MM.1S (cell line): ENCODE results near the gene MARCHF6.

Experiments used
- DNase-seq: peaks from one replicate; pipeline ENCODE4 v3.0.0-alpha.2; 2015
- H2AFZ ChIP-seq: fragments of 300-600 bp; sonication (generic); 2 replicates; pipeline ENCODE4 v1.6.0; 2016; ENCODE audit warnings: antibody characterized with exemption, low read length
- H3F3A ChIP-seq: fragments of 300-600 bp; sonication (generic); 2 replicates; pipeline ENCODE4 v1.6.1; 2016; ENCODE audit warnings: mild to moderate bottlenecking, antibody characterized with exemption, low read length, moderate library complexity, mixed read lengths; ENCODE audit not compliant: insufficient read depth
- H3K27ac ChIP-seq: fragments of 300-600 bp; sonication (generic); 2 replicates; pipeline ENCODE4 v1.5.1; 2016; ENCODE audit warnings: mild to moderate bottlenecking, low read length
- H3K27me3 ChIP-seq: fragments of 300-600 bp; sonication (generic); replicated peaks from 2 replicates; pipeline ENCODE4 v1.6.0; 2016; ENCODE audit warnings: low read length; ENCODE audit not compliant: insufficient read depth
- H3K36me3 ChIP-seq: fragments of 300-600 bp; sonication (generic); replicated peaks from 2 replicates; pipeline ENCODE4 v1.6.1; 2016; ENCODE audit warnings: mild to moderate bottlenecking, low read length, mixed read lengths; ENCODE audit not compliant: insufficient read depth
- H3K4me1 ChIP-seq: fragments of 300-600 bp; sonication (generic); 2 replicates; pipeline ENCODE4 v1.6.1; 2016; ENCODE audit warnings: low read length, mixed read lengths
- H3K4me2 ChIP-seq: fragments of 300-600 bp; sonication (generic); 2 replicates; pipeline ENCODE4 v1.6.0; 2016; ENCODE audit warnings: low read depth, low read length
- H3K4me3 ChIP-seq: fragments of 300-600 bp; sonication (generic); 2 replicates; pipeline ENCODE4 v1.5.1; 2016; ENCODE audit warnings: low read length, mixed read lengths
- H3K79me2 ChIP-seq: fragments of 300-600 bp; sonication (generic); 2 replicates; pipeline ENCODE4 v1.6.1; 2016; ENCODE audit warnings: mixed run types, low read length, mixed read lengths
- H3K9ac ChIP-seq: fragments of 300-600 bp; sonication (generic); 2 replicates; pipeline ENCODE4 v1.6.1; 2016; ENCODE audit warnings: low read length, mixed read lengths
- H3K9me2 ChIP-seq: fragments of 300-600 bp; sonication (generic); replicated peaks from 2 replicates; pipeline ENCODE4 v1.6.1; 2016; ENCODE audit warnings: mild to moderate bottlenecking, low read length, mixed read lengths; ENCODE audit not compliant: insufficient read depth
- H3K9me3 ChIP-seq: fragments of 300-600 bp; sonication (generic); replicated peaks from 2 replicates; pipeline ENCODE4 v1.6.1; 2016; ENCODE audit warnings: mild to moderate bottlenecking, low read length, mixed read lengths; ENCODE audit not compliant: insufficient read depth
- H4K20me1 ChIP-seq: fragments of 300-600 bp; sonication (generic); 2 replicates; pipeline ENCODE4 v1.6.1; 2016; ENCODE audit warnings: mild to moderate bottlenecking, low read length, moderate library complexity, mixed read lengths; ENCODE audit not compliant: insufficient read depth
- EZH2 ChIP-seq: fragments of 300-600 bp; sonication (generic); optimal IDR thresholded peaks from 2 replicates; pipeline ENCODE3; 2017; ENCODE audit warnings: low read depth, mild to moderate bottlenecking, antibody characterized with exemption, low read length, mixed read lengths
- EZH2phosphoT487 ChIP-seq: fragments of 300-600 bp; sonication (generic); IDR thresholded peaks from 2 replicates; pipeline ENCODE4 v1.6.1; 2018; ENCODE audit warnings: antibody characterized with exemption, low read length
- TF ChIP-seq, protein P1 (sequence below): fragments of 300-600 bp; sonication (generic); IDR thresholded peaks from 2 replicates; pipeline ENCODE4 v1.5.1; 2016; ENCODE audit warnings: antibody characterized with exemption, low read length, mixed read lengths

MARCHF6 gene

DNA sequence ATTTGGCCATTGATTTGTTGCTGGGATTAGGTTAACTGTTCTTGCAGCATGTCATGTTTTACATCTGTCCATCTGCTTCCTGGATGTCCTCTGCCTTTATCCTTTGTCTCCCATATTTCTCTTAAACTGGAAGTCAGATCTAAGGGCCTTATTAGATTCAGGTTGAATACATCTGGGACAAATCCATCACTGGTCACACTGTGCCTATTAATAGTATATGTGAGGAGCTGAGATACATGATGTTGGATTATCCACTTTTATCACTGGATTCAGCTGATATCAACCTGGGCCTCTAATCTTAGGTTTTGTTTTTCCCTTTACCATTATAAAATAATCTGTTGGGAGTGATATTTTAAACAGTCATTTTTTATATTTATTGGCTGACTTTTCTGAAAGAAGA, 46.3 kb downstream of the MARCHF6 start:
- no peaks in the 10 kb centered on the region for H3K9me2 ChIP-seq
- peaks cover 38% of the 10 kb centered on the region for H3K79me2 ChIP-seq
- no peak overlapping the region for H2AFZ ChIP-seq
- no peak overlapping the region for H3K9ac ChIP-seq
- peaks cover 16% of the 10 kb centered on the region for H3K36me3 ChIP-seq
- H3F3A ChIP-seq = 0 out of 2 replicates have a peak, but pooled peaks cover 6% of the 10 kb centered on the region
- no peaks in the 10 kb centered on the region for H3K27me3 ChIP-seq
- H4K20me1 ChIP-seq = no peaks in the 10 kb centered on the region
- TF ChIP-seq EZH2phosphoT487 = no peak
- no peak for TF ChIP-seq EZH2
- TF ChIP-seq, protein P1, sequence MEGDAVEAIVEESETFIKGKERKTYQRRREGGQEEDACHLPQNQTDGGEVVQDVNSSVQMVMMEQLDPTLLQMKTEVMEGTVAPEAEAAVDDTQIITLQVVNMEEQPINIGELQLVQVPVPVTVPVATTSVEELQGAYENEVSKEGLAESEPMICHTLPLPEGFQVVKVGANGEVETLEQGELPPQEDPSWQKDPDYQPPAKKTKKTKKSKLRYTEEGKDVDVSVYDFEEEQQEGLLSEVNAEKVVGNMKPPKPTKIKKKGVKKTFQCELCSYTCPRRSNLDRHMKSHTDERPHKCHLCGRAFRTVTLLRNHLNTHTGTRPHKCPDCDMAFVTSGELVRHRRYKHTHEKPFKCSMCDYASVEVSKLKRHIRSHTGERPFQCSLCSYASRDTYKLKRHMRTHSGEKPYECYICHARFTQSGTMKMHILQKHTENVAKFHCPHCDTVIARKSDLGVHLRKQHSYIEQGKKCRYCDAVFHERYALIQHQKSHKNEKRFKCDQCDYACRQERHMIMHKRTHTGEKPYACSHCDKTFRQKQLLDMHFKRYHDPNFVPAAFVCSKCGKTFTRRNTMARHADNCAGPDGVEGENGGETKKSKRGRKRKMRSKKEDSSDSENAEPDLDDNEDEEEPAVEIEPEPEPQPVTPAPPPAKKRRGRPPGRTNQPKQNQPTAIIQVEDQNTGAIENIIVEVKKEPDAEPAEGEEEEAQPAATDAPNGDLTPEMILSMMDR = no peak
- H3K9me3 ChIP-seq = no peaks in the 10 kb centered on the region
- no peak overlapping the region for H3K4me3 ChIP-seq
- H3K4me2 ChIP-seq = no peak overlapping the region
- H3K4me1 ChIP-seq = no peaks in the 10 kb centered on the region
- no peak for DNase-seq
- H3K27ac ChIP-seq = no peak overlapping the region

DNA sequence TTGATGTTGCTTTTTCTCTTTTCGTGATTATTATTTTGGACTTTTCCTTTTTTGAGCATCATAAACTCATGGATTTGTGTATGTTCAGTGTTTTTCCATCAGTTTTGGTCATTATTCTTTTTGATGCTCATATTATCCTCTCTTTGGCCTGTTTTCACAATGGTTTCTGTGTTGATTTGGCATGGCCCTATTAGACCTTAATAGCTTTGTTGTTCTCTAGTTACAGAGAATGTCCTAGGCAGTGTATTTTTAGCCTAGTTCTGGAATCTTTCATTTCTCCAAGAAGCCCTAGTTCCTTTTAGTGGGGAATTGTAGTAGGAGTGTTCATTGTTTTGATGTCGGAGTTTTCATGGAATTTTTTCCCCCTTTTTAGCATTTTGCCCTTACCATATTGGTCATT, 46.9 kb downstream of the MARCHF6 start:
- Histone ChIP-seq H3K9me3 (no peaks in the 10 kb centered on the region), H3K4me1 (no peaks in the 10 kb centered on the region), H3K4me2 (no peak overlapping the region), H3K9ac (no peak overlapping the region), H2AFZ (no peak overlapping the region), H3K27me3 (no peaks in the 10 kb centered on the region), H3K4me3 (no peak overlapping the region), H3K36me3 (peaks cover 22% of the 10 kb centered on the region), H3K79me2 (peaks cover 40% of the 10 kb centered on the region), H3K27ac (no peak overlapping the region), H3K9me2 (no peaks in the 10 kb centered on the region), H4K20me1 (no peaks in the 10 kb centered on the region), H3F3A (0 out of 2 replicates have a peak, but pooled peaks cover 6% of the 10 kb centered on the region)
- TF ChIP-seq EZH2phosphoT487 = no peak
- TF ChIP-seq, protein P1 = no peak
- TF ChIP-seq EZH2 = no peak
- no peak for DNase-seq

DNA sequence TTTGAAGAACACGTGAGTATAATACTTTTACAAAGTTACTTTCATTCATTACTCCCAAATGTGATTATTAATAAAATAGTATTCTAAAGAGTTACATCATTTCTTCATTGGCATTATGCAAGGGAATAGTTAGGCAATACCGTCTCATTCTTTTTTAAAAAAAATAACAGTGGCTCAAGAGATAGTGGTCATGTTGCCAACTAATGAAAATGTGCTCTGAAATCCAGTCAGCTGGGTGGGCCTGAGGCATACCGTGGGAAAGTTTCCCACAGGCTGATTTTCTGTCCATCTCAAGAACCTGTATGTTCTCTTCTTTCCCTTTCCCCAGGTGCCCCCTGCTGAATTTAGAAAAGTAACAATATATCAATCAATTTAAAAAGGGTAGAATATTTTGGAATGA, 47.3 kb downstream of the MARCHF6 start:
- H3K27me3 ChIP-seq = no peaks in the 10 kb centered on the region
- TF ChIP-seq, protein P1 = no peak
- TF ChIP-seq EZH2 (no peak), EZH2phosphoT487 (no peak)
- H3K27ac ChIP-seq = no peak overlapping the region
- peaks cover 24% of the 10 kb centered on the region for H3K36me3 ChIP-seq
- no peaks in the 10 kb centered on the region for H3K9me3 ChIP-seq
- no peaks in the 10 kb centered on the region for H3K4me1 ChIP-seq
- 0 out of 2 replicates have a peak, but pooled peaks cover 6% of the 10 kb centered on the region for H3F3A ChIP-seq
- no peak overlapping the region for H2AFZ ChIP-seq
- no peak overlapping the region for H3K4me2 ChIP-seq
- DNase-seq = no peak
- H3K9me2 ChIP-seq = no peaks in the 10 kb centered on the region
- no peak overlapping the region for H3K9ac ChIP-seq
- no peaks in the 10 kb centered on the region for H4K20me1 ChIP-seq
- H3K79me2 ChIP-seq = peaks cover 38% of the 10 kb centered on the region
- no peak overlapping the region for H3K4me3 ChIP-seq
